BJ (cell line): ENCODE results near the gene ATG2B. TPM values are rescaled to one million over a fixed set of nuclear protein-coding genes. Genes with fewer than 3 reads are reported as not detected.

Experiments
- CTCF ChIA-PET: fragments of 350-600 bp; formaldehyde crosslinking; extraction: SDS; loops from one replicate; lab custom pipeline; 2021; ENCODE audit warnings: antibody characterized with exemption, inconsistent platforms; lab: Yijun Ruan, JAX
- POLR2A ChIA-PET: fragments of 300-600 bp; sonication (Branson Sonifier 250); formaldehyde crosslinking; extraction: SDS; loops from one replicate; lab custom pipeline; 2021; ENCODE audit warnings: antibody characterized with exemption; lab: Charles Lee
- DNase-seq: peaks from one replicate; pipeline ENCODE4 v3.0.0-alpha.2; 2011; ENCODE audit warnings: low read depth
- H3K27me3 ChIP-seq: 2 replicates; pipeline ENCODE4 v1.6.0; 2011; ENCODE audit warnings: low read length; ENCODE audit not compliant: control insufficient read depth, insufficient read depth
- H3K36me3 ChIP-seq: 2 replicates; pipeline ENCODE4 v1.5.1; 2011; ENCODE audit warnings: low read length; ENCODE audit not compliant: control insufficient read depth, insufficient read depth
- H3K4me3 ChIP-seq: 2 replicates; pipeline ENCODE4 v1.5.1; 2011; ENCODE audit warnings: low read depth, mild to moderate bottlenecking, control low read depth, low read length
- CTCF ChIP-seq: IDR thresholded peaks from 2 replicates; pipeline ENCODE4 v1.5.1; 2011; ENCODE audit warnings: low read depth, mild to moderate bottlenecking, control low read depth, inconsistent platforms, low read length, moderate library complexity; ENCODE audit not compliant: insufficient read depth
- polyA plus RNA-seq: library from polyadenylated mRNA; depleted of rRNA; stranded (reverse); fragments of >200 nt; gene quantifications from 2 replicates; pipeline ENCODE4 v1.2.3, GENCODE V29; 2011

Gene ATG2B
- polyA plus RNA-seq, 1 experiment, result 11.6 TPM

- ChIA-PET POLR2A (no interaction called here), CTCF (no interaction called here)
- H3K27me3 ChIP-seq, result no peaks in the 10 kb centered on the region
- no peak for TF ChIP-seq CTCF
- no peak for DNase-seq
- H3K36me3 ChIP-seq, result peaks cover 12% of the 10 kb centered on the region
- H3K4me3 ChIP-seq, result no peak overlapping the region
These were observed 44.3 kb downstream of the ATG2B start for GRCh38 chr14:96318836-96319235.

GRCh38 chr14:96316087-96316486 lies 47.1 kb downstream of the ATG2B start:
- H3K27me3 ChIP-seq, result no peaks in the 10 kb centered on the region
- peaks cover 7% of the 10 kb centered on the region; the same call in 1 of the 2 replicates for H3K36me3 ChIP-seq
- CTCF ChIA-PET, result no interaction called here
- no peak for TF ChIP-seq CTCF
- no peak overlapping the region for H3K4me3 ChIP-seq
- POLR2A ChIA-PET, result no interaction called here
- DNase-seq, result no peak

- ChIA-PET POLR2A (no interaction called here), CTCF (interaction anchor here (4.1 kb wide), 1 partner anchor 13 kb away, joined by 33 read pairs; no protein-coding TSS in a partner anchor)
- H3K27me3 ChIP-seq, result no peaks in the 10 kb centered on the region
- no peak for DNase-seq
- H3K4me3 ChIP-seq, result no peak overlapping the region
- TF ChIP-seq CTCF, result no peak
- H3K36me3 ChIP-seq, result peaks cover 2% of the 10 kb centered on the region; the same call in 1 of the 2 replicates
These were observed 52.2 kb downstream of the ATG2B start for GRCh38 chr14:96310906-96311305.

GRCh38 chr14:96309896-96310330 lies 53.2 kb downstream of the ATG2B start:
- no peak overlapping the region for H3K4me3 ChIP-seq
- CTCF ChIA-PET, result interaction anchor here (1.3 to 4.1 kb wide), 2 partner anchors 11 to 12 kb away, joined by 4 to 33 read pairs; no protein-coding TSS in a partner anchor
- no peak for DNase-seq
- POLR2A ChIA-PET, result no interaction called here
- H3K27me3 ChIP-seq, result no peaks in the 10 kb centered on the region
- TF ChIP-seq CTCF, result no peak
- peaks cover 4% of the 10 kb centered on the region for H3K36me3 ChIP-seq

- POLR2A ChIA-PET, result no interaction called here
- H3K27me3 ChIP-seq, result no peaks in the 10 kb centered on the region
- CTCF ChIA-PET, result interaction anchor here (1.3 to 4.1 kb wide), 3 partner anchors 11 to 209 kb away, joined by 3 to 33 read pairs (median 4); no protein-coding TSS in a partner anchor
- DNase-seq, result no peak
- no peak for TF ChIP-seq CTCF
- H3K36me3 ChIP-seq, result peaks cover 3% of the 10 kb centered on the region
- H3K4me3 ChIP-seq, result no peak overlapping the region
These were observed 53.8 kb downstream of the ATG2B start for GRCh38 chr14:96309133-96309895.
